H1 (cell line): ENCODE data around the gene KRT17. TPM values are rescaled to one million over a fixed set of nuclear protein-coding genes. Genes with fewer than 3 reads are reported as not detected.

Experiments
- ATF2 ChIP-seq: IDR thresholded peaks from 2 replicates; pipeline ENCODE4 v1.6.1; 2012; ENCODE audit warnings: low read length, inconsistent platforms
- ATF3 ChIP-seq: IDR thresholded peaks from 2 replicates; pipeline ENCODE4 v1.6.1; 2011; ENCODE audit warnings: low read depth, mild to moderate bottlenecking, low read length; ENCODE audit not compliant: insufficient read depth
- CHD7 ChIP-seq: fragments of 300-600 bp; sonication (generic); IDR thresholded peaks from 2 replicates; pipeline ENCODE4 v1.7.1; 2012; ENCODE audit warnings: low read length, moderate library complexity, mild to moderate bottlenecking, inconsistent platforms; ENCODE audit not compliant: insufficient replicate concordance
- KDM5A ChIP-seq: fragments of 200-600 bp; IDR thresholded peaks from 2 replicates; pipeline ENCODE4 v1.7.1; 2012; ENCODE audit warnings: mild to moderate bottlenecking, low read length, inconsistent platforms, mixed read lengths
- MAX ChIP-seq: IDR thresholded peaks from 2 replicates; pipeline ENCODE4 v1.6.1; 2012; ENCODE audit warnings: inconsistent platforms
- RAD21 ChIP-seq, 2 experiments: IDR thresholded peaks in 1 of 2; conservative IDR thresholded peaks in 1 of 2; 2 replicates each; pipeline ENCODE4 v1.6.1; 2011; ENCODE audit warnings: low read depth in 2 of 2, low read length in 2 of 2, improper control_type of control experiment in 1 of 2, inconsistent platforms in 1 of 2, mild to moderate bottlenecking in 1 of 2, moderate library complexity in 1 of 2
- TAF1 ChIP-seq: IDR thresholded peaks from 2 replicates; pipeline ENCODE4 v1.6.1; 2011; ENCODE audit warnings: mild to moderate bottlenecking, low read depth, low read length
- TCF12 ChIP-seq: IDR thresholded peaks from 2 replicates; pipeline ENCODE4 v1.6.1; 2011; ENCODE audit warnings: low read depth, mild to moderate bottlenecking, low read length
- ZNF274 ChIP-seq: IDR thresholded peaks from 2 replicates; pipeline ENCODE4 v1.7.0; 2012; ENCODE audit warnings: low read length, borderline replicate concordance; ENCODE audit errors: extremely low read depth
- polyA plus RNA-seq, 7 experiments: library from polyadenylated mRNA; depleted of rRNA in 3 of 7; stranded (reverse) in 5 of 7; unstranded in 2 of 7; fragments of >200 nt in 5 of 7; fragments of 200-250 nt in 2 of 7; gene quantifications; 1 replicate in 5 of 7; 2 replicates in 1 of 7; 4 replicates in 1 of 7; pipeline versions ENCODE4 v1.2.1 to v1.2.3, GENCODE V29; 2011 to 2013; ENCODE audit warnings: missing spikeins in 2 of 7, mixed read lengths in 2 of 7
- total RNA-seq: library from RNA; stranded (reverse); fragmentation: NEBNext Ultra II Directional; extraction: Animal tissue kit (Norgen Biotek cat#: 25700); gene quantifications from 2 replicates; pipeline ENCODE4 v1.2.1, GENCODE V29; 2021

The KRT17 gene
- total and polyA plus RNA-seq, 2 of the 8 experiments (the other 6 are each of a cell fraction or from before 2014, with no cell fraction given) = 0.50 to 0.95 TPM

- TF ChIP-seq CHD7 (no peak), MAX (no peak), ATF2 (no peak), TCF12 (no peak), ATF3 (no peak), ZNF274 (no peak), TAF1 (no peak), RAD21 (IDR thresholded peaks at IDR 0.05 in 1 of 2, conservative IDR thresholded peaks at IDR 0.05 in 1 of 2; ENCODE audit: low read depth in 2 of 2, low read length in 2 of 2) (no peak), KDM5A (no peak)
Observed at GRCh38 chr17:41617136-41617535, 7.2 kb downstream of the KRT17 start (continued).
